Measurements from ENCODE around the gene OR2A25. TPM values are rescaled to one million over a fixed set of nuclear protein-coding genes. Genes with fewer than 3 reads are reported as not detected.

The OR2A25 gene
- total and polyA plus RNA-seq, 10 of the 15 experiments (the other 5 are each of a cell fraction or from before 2014, with no cell fraction given), result not detected

- POLR2A ChIA-PET, result interaction anchor here (0.6 kb wide), 1 partner anchor 13 kb away, joined by 3 read pairs; no protein-coding TSS in a partner anchor
- intact Hi-C loops (cut with micrococcal nuclease; ENCODE audit: unreplicated experiment) (no loop called here), in situ Hi-C loops (cut with MboI) (no loop called here)
- H3K27ac ChIP-seq (ENCODE audit: control insufficient read depth, insufficient read depth), result no peak overlapping the region
- RAD21 ChIA-PET (ENCODE audit: unreplicated experiment), result no interaction called here
- FAIRE-seq (no peak), ATAC-seq (no peak), DNase-seq (ENCODE audit: low read depth, low spot score) (no peak)
- SMC1A ChIA-PET (ENCODE audit: uncharacterized antibody, unreplicated experiment), result no interaction called here
- 12% methylated on average over 5 of the region's 5 CpGs for WGBS (ENCODE audit: insufficient coverage, insufficient replicate concordance, low lambda C conversion rate, missing lambda C conversion rate)
- H4K20me1 ChIP-seq (ENCODE audit: control insufficient read depth, insufficient read depth), result no peaks in the 10 kb centered on the region
- no TSS peak for BruUV-seq (replicated peaks)
- TF ChIP-seq PML (IDR thresholded peaks at IDR 0.05; ENCODE audit: low read length), result no peak
- no peak for TF ChIP-seq NFYB (IDR thresholded peaks at IDR 0.05; ENCODE audit: insufficient read depth, low read depth, low read length)
- TF ChIP-seq DPF2 (IDR thresholded peaks at IDR 0.05), result no peak
- no peak for TF ChIP-seq ZZZ3 (IDR thresholded peaks at IDR 0.05; ENCODE audit: control insufficient read depth, insufficient read length, low read depth)
- no peak for TF ChIP-seq IKZF2 (IDR thresholded peaks at IDR 0.05)
- TF ChIP-seq NR2C1 (IDR thresholded peaks at IDR 0.05), result no peak
- TF ChIP-seq LARP7 (IDR thresholded peaks at IDR 0.05), result no peak
- TF ChIP-seq NR2C2 (IDR thresholded peaks at IDR 0.05; ENCODE audit: borderline replicate concordance, control insufficient read depth, insufficient read length, low read depth), result no peak
- TF ChIP-seq ETV6 (conservative IDR thresholded peaks at IDR 0.05 in 1 of 2, IDR thresholded peaks at IDR 0.05 in 1 of 2; ENCODE audit: borderline replicate concordance in 1 of 2, low read depth in 1 of 2), result no peak
- no peak for TF ChIP-seq PAX5 (IDR thresholded peaks at IDR 0.05; ENCODE audit: borderline replicate concordance, low read depth, low read length)
- no peak for TF ChIP-seq TAF1 (IDR thresholded peaks at IDR 0.05; ENCODE audit: borderline replicate concordance, low read depth, low read length)
- TF ChIP-seq TCF3 (IDR thresholded peaks at IDR 0.05; ENCODE audit: borderline replicate concordance, insufficient read depth, low read depth, low read length), result no peak
- TF ChIP-seq CHD1 (IDR thresholded peaks at IDR 0.05; ENCODE audit: low read depth, low read length), result no peak
- TF ChIP-seq EED (IDR thresholded peaks at IDR 0.05; ENCODE audit: low read depth), result no peak
- no peak for TF ChIP-seq BHLHE40 (IDR thresholded peaks at IDR 0.05; ENCODE audit: borderline replicate concordance in 1 of 2, low read depth in 2 of 2, low read length in 1 of 2)
- no peak for TF ChIP-seq CBX3 (IDR thresholded peaks at IDR 0.05; ENCODE audit: borderline replicate concordance, low read depth)
- no peak for TF ChIP-seq ZBED1 (IDR thresholded peaks at IDR 0.05; ENCODE audit: borderline replicate concordance)
- no peak for TF ChIP-seq YBX1 (IDR thresholded peaks at IDR 0.05)
- H3K27me3 ChIP-seq (replicated peaks in 1 of 2; ENCODE audit: control insufficient read depth in 2 of 2, insufficient read depth in 2 of 2, low read length in 1 of 2), result no peaks in the 10 kb centered on the region; a peak in 1 of 4 replicates
- CTCF ChIA-PET, result no interaction called here
- no peaks in the 10 kb centered on the region for H3K79me2 ChIP-seq (ENCODE audit: control insufficient read depth, insufficient read depth, low read length)
- no peak overlapping the region for H2AFZ ChIP-seq (ENCODE audit: control insufficient read depth, low read depth, low read length)
- no peaks in the 10 kb centered on the region for H3K36me3 ChIP-seq (ENCODE audit: control insufficient read depth in 2 of 2, insufficient read depth in 2 of 2, low read length in 1 of 2)
- H3K4me3 ChIP-seq, result no peak overlapping the region
- H3K9ac ChIP-seq (ENCODE audit: control insufficient read depth, insufficient read depth, low read length), result no peak overlapping the region
- H3K4me1 ChIP-seq (ENCODE audit: control insufficient read depth, insufficient read depth, low read length), result no peaks in the 10 kb centered on the region
- no peak overlapping the region for H3K4me2 ChIP-seq (ENCODE audit: control insufficient read depth, insufficient read depth)
- H3K9me3 ChIP-seq (replicated peaks; ENCODE audit: control insufficient read depth, insufficient read depth, low read length), result no peaks in the 10 kb centered on the region
These were observed 37.1 kb upstream of the OR2A25 start for GRCh38 chr7:144032516-144032915.

Data from GM12878 (cell line).